Embryonic facial prominence (tissue), 1 donor: ENCODE results near the gene DYRK1B.
"Not testable (repeated sequence)": the region's sequence is repeated elsewhere in the genome, so short reads cannot be mapped to it uniquely, and the experiment has no call there.

ENCODE experiments used
- DNase-seq: peaks from one replicate; pipeline ENCODE4 v3.0.0-alpha.2; 2016; ENCODE audit errors: extremely low spot score

DYRK1B gene

GRCh38 chr19:39810424-39810823 is 23.5 kb downstream of the DYRK1B start:
- DNase-seq, result no peak

- DNase-seq, result no peak
Observed at GRCh38 chr19:39809368-39809767, 24.6 kb downstream of the DYRK1B start.

- not testable (repeated sequence) for DNase-seq
Observed at GRCh38 chr19:39808688-39809087, 25.3 kb downstream of the DYRK1B start.

GRCh38 chr19:39807846-39808364 is 26.1 kb downstream of the DYRK1B start:
- DNase-seq, result no peak

GRCh38 chr19:39805104-39805503 is 28.9 kb downstream of the DYRK1B start:
- DNase-seq, result no peak

- DNase-seq, result no peak
Observed at GRCh38 chr19:39802958-39803357, 31.0 kb downstream of the DYRK1B start.

- no peak for DNase-seq
Observed at GRCh38 chr19:39797083-39797482, 36.9 kb downstream of the DYRK1B start.

- no peak for DNase-seq
Observed at GRCh38 chr19:39796000-39796498, 37.9 kb downstream of the DYRK1B start.

- DNase-seq, result no peak
Observed at GRCh38 chr19:39795001-39795400, 39.0 kb downstream of the DYRK1B start.

GRCh38 chr19:39792999-39793546 is 40.9 kb downstream of the DYRK1B start:
- DNase-seq, result peak; percentile 25

GRCh38 chr19:39788244-39788643 is 45.7 kb downstream of the DYRK1B start:
- no peak for DNase-seq

GRCh38 chr19:39780894-39781293 is 53.1 kb downstream of the DYRK1B start:
- DNase-seq, result no peak

- DNase-seq, result no peak
Observed at GRCh38 chr19:39778763-39779162, 55.2 kb downstream of the DYRK1B start, which contains the start of gene LEUTX. TSS of gene LEUTX (plus strand) at chr19:39778854. CDS start at chr19:39778921, 67 bp downstream.
